ENCODE data around the gene CYP2W1. TPM values are rescaled to one million over a fixed set of nuclear protein-coding genes. Genes with fewer than 3 reads are reported as not detected.

The CYP2W1 gene
- total and polyA plus RNA-seq, 8 donors = 0.12 to 0.76 (median 0.35) TPM; not detected in 1

GRCh38 chr7:1013581-1013980 lies 30.6 kb downstream of the CYP2W1 start:
- no peak overlapping the region for H3K27ac ChIP-seq
- no peak overlapping the region for H3K4me3 ChIP-seq
- FAIRE-seq (no peak), DNase-seq (peak in 1 of 6 donors; percentile 23), ATAC-seq (no peak)
- H3K36me3 ChIP-seq = no peaks in the 10 kb centered on the region
- WGBS, 2 donors = 80 to 83% methylated on average over 11 of the region's 11 CpGs
- intact Hi-C loops (cut with DNase I) = no loop called here
- TF ChIP-seq CTCF (IDR thresholded peaks at IDR 0.05) = no peak
- H3K9me3 ChIP-seq = no peaks in the 10 kb centered on the region
- H3K27me3 ChIP-seq = no peaks in the 10 kb centered on the region
- H3K4me1 ChIP-seq = no peaks in the 10 kb centered on the region

- FAIRE-seq (no peak), DNase-seq (peak in 2 of 6 donors; percentile 19 to 48), ATAC-seq (peak in 1 of 4 donors; percentile 2)
- Histone ChIP-seq H3K4me3 (no peak overlapping the region), H3K27ac (no peak overlapping the region), H3K36me3 (no peaks in the 10 kb centered on the region), H3K4me1 (no peaks in the 10 kb centered on the region), H3K9me3 (no peaks in the 10 kb centered on the region), H3K27me3 (no peaks in the 10 kb centered on the region)
- intact Hi-C loops (cut with DNase I) = no loop called here
- 86 to 87% methylated on average over 20 of the region's 20 CpGs for WGBS, 2 donors
- no peak for TF ChIP-seq CTCF (IDR thresholded peaks at IDR 0.05)
Observed at GRCh38 chr7:1014681-1015080, 31.7 kb downstream of the CYP2W1 start.

GRCh38 chr7:1015196-1016121 lies 32.5 kb downstream of the CYP2W1 start:
- H3K9me3 ChIP-seq = no peaks in the 10 kb centered on the region
- H3K36me3 ChIP-seq = no peaks in the 10 kb centered on the region
- H3K4me1 ChIP-seq = no peaks in the 10 kb centered on the region
- no peak overlapping the region for H3K27ac ChIP-seq
- WGBS, 2 donors = 79 to 81% methylated on average over 28 of the region's 28 CpGs
- FAIRE-seq (no peak), DNase-seq (peak in 2 of 6 donors; percentile 33 to 73), ATAC-seq (peak in 1 of 4 donors; percentile 7)
- no peaks in the 10 kb centered on the region for H3K27me3 ChIP-seq
- no peak overlapping the region for H3K4me3 ChIP-seq
- intact Hi-C loops (cut with DNase I) = no loop called here
- no peak for TF ChIP-seq CTCF (IDR thresholded peaks at IDR 0.05)

- peak in 2 of 6 donors; percentile 34 to 70 for DNase-seq
- TF ChIP-seq CTCF (IDR thresholded peaks at IDR 0.05) = no peak
Observed at GRCh38 chr7:1016577-1017531, 33.9 kb downstream of the CYP2W1 start.

More at GRCh38 chr7:1016577-1017531, 33.9 kb downstream of the CYP2W1 start:
- no peaks in the 10 kb centered on the region for H3K36me3 ChIP-seq
- FAIRE-seq = no peak
- no peak overlapping the region for H3K27ac ChIP-seq
- 93 to 95% methylated on average over 50 to 51 of the region's 51 CpGs for WGBS, 2 donors
- intact Hi-C loops (cut with DNase I) = no loop called here
- H3K4me1 ChIP-seq = no peaks in the 10 kb centered on the region
- no peaks in the 10 kb centered on the region for H3K9me3 ChIP-seq
- no peak for ATAC-seq
- no peak overlapping the region for H3K4me3 ChIP-seq
- H3K27me3 ChIP-seq = no peaks in the 10 kb centered on the region

Measured in pancreas (tissue), 10 donors.